ENCODE data around the gene AFAP1L2. TPM values are rescaled to one million over a fixed set of nuclear protein-coding genes. Genes with fewer than 3 reads are reported as not detected.

The AFAP1L2 gene
- total RNA-seq, 4 donors from 2014 or later: 6.5 to 35.5 (median 12.9) TPM

GRCh38 chr10:114307731-114308130, 96.6 kb downstream of the AFAP1L2 start:
- Histone ChIP-seq H3K4me1 (peaks cover 0 to 17% (median 0%) of the 10 kb centered on the region in 4 donors), H3K4me3 (no peak overlapping the region), H3K27ac (no peak overlapping the region), H3K9me3 (no peaks in the 10 kb centered on the region), H3K27me3 (no peaks in the 10 kb centered on the region), H3K36me3 (no peaks in the 10 kb centered on the region)
- no peak for DNase-seq
- TF ChIP-seq CTCF (IDR thresholded peaks at IDR 0.05) (no peak), POLR2A (IDR thresholded peaks at IDR 0.05) (no peak)

GRCh38 chr10:114306116-114306973, 98.0 kb downstream of the AFAP1L2 start:
- TF ChIP-seq CTCF (IDR thresholded peaks at IDR 0.05): no peak
- DNase-seq: no peak
- H3K4me3 ChIP-seq: no peak overlapping the region
- H3K27me3 ChIP-seq: no peaks in the 10 kb centered on the region
- peaks cover 0 to 5% (median 0%) of the 10 kb centered on the region in 3 donors for H3K36me3 ChIP-seq
- no peak overlapping the region for H3K27ac ChIP-seq
- no peaks in the 10 kb centered on the region for H3K9me3 ChIP-seq
- H3K4me1 ChIP-seq: peaks cover 0 to 17% (median 0%) of the 10 kb centered on the region in 4 donors

GRCh38 chr10:114305521-114305925, 98.8 kb downstream of the AFAP1L2 start:
- TF ChIP-seq CTCF (IDR thresholded peaks at IDR 0.05): no peak
- TF ChIP-seq POLR2A (IDR thresholded peaks at IDR 0.05): no peak
- Histone ChIP-seq H3K36me3 (peaks cover 0 to 7% (median 0%) of the 10 kb centered on the region in 3 donors), H3K27me3 (no peaks in the 10 kb centered on the region), H3K4me1 (peaks cover 0 to 17% (median 0%) of the 10 kb centered on the region in 4 donors), H3K4me3 (no peak overlapping the region), H3K9me3 (no peaks in the 10 kb centered on the region), H3K27ac (no peak overlapping the region)
- peak in 1 of 3 donors; percentile 39 for DNase-seq

GRCh38 chr10:114304571-114305421, 99.5 kb downstream of the AFAP1L2 start:
- H3K27ac ChIP-seq: peak overlapping the region; percentile 4 to 68 (median 48)
- TF ChIP-seq POLR2A (IDR thresholded peaks at IDR 0.05): no peak
- TF ChIP-seq CTCF (IDR thresholded peaks at IDR 0.05): peak; percentile 27 to 59 (median 42)
- H3K4me3 ChIP-seq: peak overlapping the region; percentile 34 to 50 (median 42)
- peak; percentile 70 to 96 (median 92) for DNase-seq
- H3K36me3 ChIP-seq: peaks cover 0 to 13% (median 0%) of the 10 kb centered on the region in 3 donors
- peaks cover 0 to 17% (median 0%) of the 10 kb centered on the region in 4 donors for H3K4me1 ChIP-seq
- H3K27me3 ChIP-seq: no peaks in the 10 kb centered on the region
- no peaks in the 10 kb centered on the region for H3K9me3 ChIP-seq

- peaks cover 0 to 13% (median 0%) of the 10 kb centered on the region in 3 donors for H3K36me3 ChIP-seq
- H3K4me3 ChIP-seq: peak overlapping the region; percentile 34 to 50 (median 42)
- peaks cover 0 to 17% (median 0%) of the 10 kb centered on the region in 4 donors for H3K4me1 ChIP-seq
- no peaks in the 10 kb centered on the region for H3K9me3 ChIP-seq
- H3K27ac ChIP-seq: peak overlapping the region; percentile 4 to 68 (median 48)
- TF ChIP-seq POLR2A (IDR thresholded peaks at IDR 0.05): no peak
- TF ChIP-seq CTCF (IDR thresholded peaks at IDR 0.05): peak; percentile 59 to 81 (median 80)
- DNase-seq: peak; percentile 78 to 94 (median 83)
- no peaks in the 10 kb centered on the region for H3K27me3 ChIP-seq
Measured at GRCh38 chr10:114304017-114304570, 100.2 kb downstream of the AFAP1L2 start.

All from Peyer's patch (tissue), 4 donors.